Right lobe of liver (tissue), 4 donors: ENCODE results near the gene EXOC4.

Experiments used
- CTCF ChIP-seq, 4 donors: fragments of 200-600 bp in 3 of 4; fragments of 450-650 bp in 1 of 4; IDR thresholded peaks; one replicate each; pipeline versions ENCODE4 v1.5.1 to v1.8.0; 2016 to 2022; ENCODE audit warnings: antibody characterized with exemption in 4 of 4, mild to moderate bottlenecking in 2 of 4
- POLR2A ChIP-seq: fragments of 450-650 bp; IDR thresholded peaks from one replicate; pipeline ENCODE4 v1.6.1; 2017; ENCODE audit warnings: antibody characterized with exemption, mild to moderate bottlenecking
- donor health status: DM: no; HTN: no; CAD: no.
- donor health status: DM: no; HTN: no; CAD: no.
- donor health status: DM: no; HTN: yes; CAD: no.

- TF ChIP-seq CTCF (IDR thresholded peaks at IDR 0.05) = no peak
- TF ChIP-seq POLR2A = no peak
These were observed 323.0 kb downstream of the EXOC4 start for GRCh38 chr7:133575726-133576440.
